Mucosa of descending colon (tissue), 3 donors: ENCODE measurements around the gene PTGIS. TPM values are rescaled to one million over a fixed set of nuclear protein-coding genes. Genes with fewer than 3 reads are reported as not detected.

Source experiments
- ATAC-seq: fragments of 200-7000 bp; cut with Tn5 transposase; one replicate; pipeline ENCODE4 v1.9.1; 2020; ENCODE audit warnings: mild to moderate bottlenecking, moderate library complexity
- DNase-seq, 3 donors: peaks; one replicate each; pipeline ENCODE4 v3.0.0-alpha.2; 2020
- H3K36me3 ChIP-seq: fragments of 200-600 bp; one replicate; pipeline ENCODE4 v1.8.0; 2021; ENCODE audit warnings: low read depth, mild to moderate bottlenecking
- H3K4me1 ChIP-seq: fragments of 200-600 bp; one replicate; pipeline ENCODE4 v1.8.0; 2021; ENCODE audit warnings: low read depth, mild to moderate bottlenecking
- H3K4me3 ChIP-seq: fragments of 200-600 bp; one replicate; pipeline ENCODE4 v1.8.0; 2021; ENCODE audit warnings: mild to moderate bottlenecking
- H3K9me3 ChIP-seq: fragments of 200-600 bp; one replicate; pipeline ENCODE4 v1.8.0; 2021; ENCODE audit warnings: mild to moderate bottlenecking
- intact Hi-C, 2 donors: fragments of 100-400 bp; cut with DNase I in 1 of 2; cut with micrococcal nuclease in 1 of 2; formaldehyde crosslinking; loops; one replicate each; pipeline versions ENCODE4 v1.11.0 to v1.11.1; 2022; cut with DNase I, micrococcal nuclease
- total RNA-seq, 3 donors: library from RNA; stranded (reverse); fragmentation: NEBNext Ultra II Directional in 2 of 3; extraction: Animal tissue kit (Norgen Biotek cat#: 25700) in 2 of 3; gene quantifications; one replicate each; pipeline versions ENCODE4 v1.2.1 to v1.2.4, GENCODE V29; 2021 to 2023
- TF ChIP-seq, protein P1 (sequence below): fragments of 200-600 bp; IDR thresholded peaks from one replicate; pipeline ENCODE4 v1.8.0; 2022; ENCODE audit warnings: antibody characterized with exemption, mild to moderate bottlenecking
- donor health status: DM: no; HTN: no; CAD: no; lungs with moderate emphysema.
- donor health status: DM: no; HTN: no; CAD: no.
- donor health status: DM: no; HTN: yes; CAD: no.

Gene PTGIS
- total RNA-seq, 3 donors from 2014 or later: 3.8 to 45.8 (median 12.3) TPM

DNA sequence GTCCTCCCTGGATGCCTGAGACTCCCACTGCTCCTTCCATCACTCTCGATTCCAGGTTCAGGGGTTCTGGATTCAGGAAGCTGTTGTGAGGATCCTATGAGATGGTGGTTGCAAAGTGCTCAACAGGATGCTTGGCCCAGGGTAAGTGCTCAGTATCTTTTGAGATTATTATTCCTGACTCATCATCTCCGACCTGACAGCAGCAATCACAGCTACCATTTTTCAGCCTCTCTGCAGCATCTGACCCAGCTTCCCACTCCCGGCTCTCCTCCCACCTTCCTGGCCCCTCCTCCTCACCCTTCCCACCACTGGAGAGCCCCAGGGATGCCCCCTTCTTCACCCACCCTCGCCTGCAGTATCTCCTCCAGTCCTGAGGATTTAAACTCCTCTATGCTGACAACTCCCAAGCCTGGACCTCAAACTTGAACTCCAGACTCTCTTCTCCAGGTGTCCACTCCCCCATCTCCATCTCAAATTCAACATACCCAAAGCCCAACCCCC, 48.7 kb downstream of the PTGIS start:
- no peak for ATAC-seq
- no peaks in the 10 kb centered on the region for H3K4me1 ChIP-seq
- H3K36me3 ChIP-seq: no peaks in the 10 kb centered on the region
- TF ChIP-seq, protein P1, sequence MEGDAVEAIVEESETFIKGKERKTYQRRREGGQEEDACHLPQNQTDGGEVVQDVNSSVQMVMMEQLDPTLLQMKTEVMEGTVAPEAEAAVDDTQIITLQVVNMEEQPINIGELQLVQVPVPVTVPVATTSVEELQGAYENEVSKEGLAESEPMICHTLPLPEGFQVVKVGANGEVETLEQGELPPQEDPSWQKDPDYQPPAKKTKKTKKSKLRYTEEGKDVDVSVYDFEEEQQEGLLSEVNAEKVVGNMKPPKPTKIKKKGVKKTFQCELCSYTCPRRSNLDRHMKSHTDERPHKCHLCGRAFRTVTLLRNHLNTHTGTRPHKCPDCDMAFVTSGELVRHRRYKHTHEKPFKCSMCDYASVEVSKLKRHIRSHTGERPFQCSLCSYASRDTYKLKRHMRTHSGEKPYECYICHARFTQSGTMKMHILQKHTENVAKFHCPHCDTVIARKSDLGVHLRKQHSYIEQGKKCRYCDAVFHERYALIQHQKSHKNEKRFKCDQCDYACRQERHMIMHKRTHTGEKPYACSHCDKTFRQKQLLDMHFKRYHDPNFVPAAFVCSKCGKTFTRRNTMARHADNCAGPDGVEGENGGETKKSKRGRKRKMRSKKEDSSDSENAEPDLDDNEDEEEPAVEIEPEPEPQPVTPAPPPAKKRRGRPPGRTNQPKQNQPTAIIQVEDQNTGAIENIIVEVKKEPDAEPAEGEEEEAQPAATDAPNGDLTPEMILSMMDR: no peak
- intact Hi-C loops: no loop called here
- no peak for DNase-seq
- H3K9me3 ChIP-seq: no peaks in the 10 kb centered on the region
- no peak overlapping the region for H3K4me3 ChIP-seq

DNA sequence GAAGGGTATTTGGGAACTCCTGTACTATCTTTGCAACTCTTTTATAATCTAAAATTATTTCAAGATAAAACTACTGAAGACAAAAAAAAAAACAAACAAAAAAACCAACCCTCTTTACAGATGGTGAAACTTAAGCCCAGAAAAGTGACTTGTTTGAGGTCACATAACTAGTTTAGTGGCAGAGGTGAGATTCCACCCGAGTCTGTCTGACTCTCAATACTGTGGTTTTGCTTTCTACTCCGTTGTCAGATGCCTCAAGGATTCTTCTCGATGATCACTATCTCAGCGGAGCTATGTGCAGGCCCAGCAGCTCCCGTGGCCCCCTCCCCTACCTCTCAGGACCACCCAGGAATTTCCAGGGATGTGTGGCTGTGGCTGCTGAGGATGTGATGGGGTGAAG, 49.4 kb downstream of the PTGIS start:
- Histone ChIP-seq H3K36me3 (no peaks in the 10 kb centered on the region), H3K9me3 (no peaks in the 10 kb centered on the region), H3K4me3 (no peak overlapping the region), H3K4me1 (no peaks in the 10 kb centered on the region)
- intact Hi-C loops: no loop called here
- ATAC-seq (no peak), DNase-seq (no peak)
- TF ChIP-seq, protein P1: no peak

DNA sequence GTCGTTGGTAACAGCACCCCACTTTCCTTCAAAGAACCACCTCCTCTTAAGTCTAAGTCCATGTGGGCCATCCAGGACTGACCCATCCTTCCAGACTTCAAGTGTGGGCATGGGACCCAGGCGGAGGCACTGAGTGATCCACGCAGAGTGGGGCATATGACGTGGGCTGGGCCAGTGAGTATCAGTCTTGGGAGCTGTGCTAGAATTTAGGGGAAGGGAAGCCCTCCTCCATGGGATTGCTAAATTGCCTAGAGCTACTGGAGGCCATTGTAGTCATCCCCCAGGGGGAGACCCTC, 50.2 kb downstream of the PTGIS start:
- Histone ChIP-seq H3K4me1 (no peaks in the 10 kb centered on the region), H3K9me3 (no peaks in the 10 kb centered on the region), H3K4me3 (no peak overlapping the region), H3K36me3 (no peaks in the 10 kb centered on the region)
- TF ChIP-seq, protein P1: no peak
- ATAC-seq: no peak
- DNase-seq: no peak
- intact Hi-C loops: no loop called here

DNA sequence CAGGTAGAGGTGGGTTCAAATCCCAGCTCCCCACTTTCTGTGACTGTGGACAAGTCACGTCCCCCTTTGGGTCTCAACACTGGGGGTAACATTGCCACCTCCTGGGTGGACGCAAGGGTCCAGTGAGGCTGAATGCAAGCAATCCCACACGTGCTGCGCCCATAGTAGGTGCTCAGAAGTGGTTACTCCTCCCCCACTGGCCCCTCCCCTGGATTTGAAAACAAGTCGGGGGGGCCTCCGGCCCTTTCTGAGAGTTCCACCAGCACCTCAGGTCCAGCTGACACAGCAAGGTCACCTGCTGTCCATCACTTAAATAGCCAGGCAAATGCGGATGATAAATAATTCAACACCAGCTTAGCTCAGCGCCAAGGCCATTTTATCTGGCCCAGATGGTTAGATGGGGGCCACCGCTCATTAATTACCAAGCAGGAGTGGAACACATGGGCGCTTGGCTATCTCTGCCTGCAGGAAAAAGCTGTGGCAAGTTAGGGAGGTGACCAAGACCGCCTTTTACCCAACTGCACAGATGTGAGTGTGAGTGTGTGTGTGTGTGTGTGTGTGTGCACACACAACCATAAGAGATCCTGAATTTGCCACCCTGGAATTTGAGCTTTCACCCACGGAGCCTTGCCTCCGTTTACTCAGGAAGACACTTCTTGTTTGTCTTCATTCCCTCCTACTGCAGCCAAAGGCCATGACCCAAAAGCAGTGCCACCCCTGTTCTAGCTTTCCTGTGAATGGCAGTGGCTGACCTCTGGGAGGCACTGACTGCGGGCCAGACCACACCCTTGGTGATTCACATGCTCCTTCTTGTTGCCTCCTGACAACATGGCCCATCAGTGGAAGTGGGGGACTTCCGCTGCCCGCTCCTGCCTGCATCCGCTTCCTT, 50.8 kb downstream of the PTGIS start:
- Histone ChIP-seq H3K36me3 (no peaks in the 10 kb centered on the region), H3K4me1 (no peaks in the 10 kb centered on the region), H3K4me3 (no peak overlapping the region), H3K9me3 (no peaks in the 10 kb centered on the region)
- ATAC-seq (no peak), DNase-seq (no peak)
- intact Hi-C loops: no loop called here
- TF ChIP-seq, protein P1: no peak

DNA sequence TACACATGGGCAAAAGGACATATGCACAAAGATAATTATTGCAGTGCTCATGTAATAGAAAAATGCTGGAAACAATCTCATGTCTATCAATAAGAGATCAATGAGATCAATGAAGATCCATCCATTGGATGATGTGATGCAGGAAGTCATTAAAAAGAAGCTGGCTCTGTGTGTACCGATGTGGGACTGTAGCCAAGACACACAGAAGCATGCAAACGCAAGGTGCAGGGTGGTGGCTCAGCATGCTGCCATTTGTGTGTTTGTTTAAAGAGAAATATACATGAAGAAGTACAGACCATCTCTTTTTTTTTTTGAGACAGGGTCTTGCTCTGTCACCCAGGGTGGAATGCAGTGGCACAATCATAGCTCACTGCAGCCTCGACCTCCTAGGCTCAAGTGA, 52.4 kb downstream of the PTGIS start:
- peak in 1 of 3 donors; percentile 57 for DNase-seq
- H3K36me3 ChIP-seq: no peaks in the 10 kb centered on the region
- no peaks in the 10 kb centered on the region for H3K9me3 ChIP-seq
- no peaks in the 10 kb centered on the region for H3K4me1 ChIP-seq
- TF ChIP-seq, protein P1: no peak
- ATAC-seq: peak; percentile 63
- intact Hi-C loops: no loop called here
- H3K4me3 ChIP-seq: no peak overlapping the region
